Adrenal gland (tissue), 12 donors: Measurements from ENCODE around the gene CAMTA2. TPM values are rescaled to one million over a fixed set of nuclear protein-coding genes. Genes with fewer than 3 reads are reported as not detected.
"Not testable (repeated sequence)": the region's sequence is repeated elsewhere in the genome, so short reads cannot be mapped to it uniquely, and the experiment has no call there.

Experiments used
- DNase-seq, 7 donors: peaks; one replicate each; pipeline ENCODE4 v3.0.0-alpha.2; 2019 to 2020
- H3K27ac ChIP-seq, 5 donors: fragments of 200-600 bp; sonication (generic) in 4 of 5; 1 replicate in 3 of 5; 2 replicates in 2 of 5; pipeline versions ENCODE4 v1.5.1 to v1.8.0; 2016 to 2020; ENCODE audit warnings: mild to moderate bottlenecking in 1 of 5
- H3K27me3 ChIP-seq: fragments of 200-600 bp; 2 replicates; pipeline ENCODE4 v1.8.0; 2021
- H3K36me3 ChIP-seq, 2 donors: fragments of 200-600 bp; replicated peaks in 1 of 2; 1 replicate in 1 of 2; 2 replicates in 1 of 2; pipeline versions ENCODE4 v1.5.1 to v1.8.0; 2018 to 2022
- H3K4me1 ChIP-seq, 2 donors: fragments of 200-600 bp; replicated peaks in 1 of 2; 1 replicate in 1 of 2; 2 replicates in 1 of 2; pipeline versions ENCODE4 v1.5.1 to v1.8.0; 2018 to 2021
- H3K4me3 ChIP-seq, 4 donors: fragments of 200-600 bp; sonication (generic) in 3 of 4; one replicate each; pipeline ENCODE4 v1.5.1; 2016 to 2018
- H3K9me3 ChIP-seq, 3 donors: fragments of 200-600 bp; sonication (generic) in 1 of 3; replicated peaks in 1 of 3; 1 replicate in 2 of 3; 2 replicates in 1 of 3; pipeline versions ENCODE4 v1.5.1 to v1.8.0; 2016 to 2021
- CTCF ChIP-seq, 6 experiments: fragments of 450-650 bp in 4 of 6; fragments of 200-600 bp in 2 of 6; sonication (generic) in 1 of 6; IDR thresholded peaks; 1 replicate in 5 of 6; 2 replicates in 1 of 6; pipeline versions ENCODE4 v1.5.1 to v1.8.0; 2016 to 2021; ENCODE audit warnings: antibody characterized with exemption in 6 of 6, mild to moderate bottlenecking in 2 of 6, moderate library complexity in 1 of 6
- POLR2A ChIP-seq, 2 donors: fragments of 450-650 bp; IDR thresholded peaks; one replicate each; pipeline ENCODE4 v1.6.1; 2017; ENCODE audit warnings: antibody characterized with exemption in 2 of 2, mild to moderate bottlenecking in 2 of 2, moderate library complexity in 1 of 2
- WGBS, 4 donors: extraction: QIAGEN DNeasy Blood & Tissue Kit in 2 of 4; methylation state at CpG; one replicate each; pipeline versions ENCODE4 v1.1.5 to v1.1.7; 2013 to 2017; 5-methylcytosine and 5-hydroxymethylcytosine counted together
- intact Hi-C, 2 donors: fragments of 100-400 bp; cut with DNase I; formaldehyde crosslinking; loops; one replicate each; pipeline versions ENCODE4 v1.14.1 to v1.15.0; 2022 to 2023
- polyA plus RNA-seq, 3 donors: library from polyadenylated mRNA; stranded (reverse); fragments of 200-250 nt in 2 of 3; fragments of 350-450 nt in 1 of 3; fragmentation: Illumina TruSeq in 1 of 3; extraction: RNeasy Lipid Tissue Mini Kit (QIAGEN cat#74804) in 1 of 3; gene quantifications; one replicate each; pipeline ENCODE4 v1.2.3, GENCODE V29; 2013 to 2014
- total RNA-seq, 9 donors: library from RNA; depleted of rRNA in 4 of 9; stranded (reverse); fragments of >200 nt in 4 of 9; fragments of 120-200 nt in 1 of 9; fragmentation: NEBNext Ultra II Directional in 1 of 9; extraction: Animal tissue kit (Norgen Biotek cat#: 25700) in 1 of 9; gene quantifications; one replicate each; pipeline versions ENCODE4 v1.1.0 to v1.2.4, GENCODE V29; 2013 to 2023
- donor health status: healthy with polysubstance abuse.
- donor health status: Bipolar disorder and iron deficiency.
- donor health status: DM: yes; HTN: yes; CAD: no.
- donor health status: DM: no; HTN: no; CAD: no.
- donor health status: DM: no; HTN: no; CAD: no.
- donor health status: DM: yes; HTN: yes; CAD: no.

The CAMTA2 gene
- total and polyA plus RNA-seq, 12 donors: 6.9 to 190 (median 32.6) TPM

- H3K27ac ChIP-seq: no peak overlapping the region
Measured at GRCh38 chr17:4928881-4929280, 58.6 kb downstream of the CAMTA2 start.

GRCh38 chr17:4926577-4927335, 60.7 kb downstream of the CAMTA2 start:
- H3K27me3 ChIP-seq, intact Hi-C loops, DNase-seq, H3K4me1 ChIP-seq, H3K9me3 ChIP-seq, H3K36me3 ChIP-seq, H3K4me3 ChIP-seq, H3K27ac ChIP-seq: not testable (repeated sequence)
- 79 to 86% (median 82%) methylated on average over 15 to 24 of the region's 24 CpGs for WGBS, 4 donors

More at GRCh38 chr17:4928881-4929280, 58.6 kb downstream of the CAMTA2 start:
- WGBS, 4 donors: 91 to 96% (median 94%) methylated on average over 18 of the region's 18 CpGs
- no peaks in the 10 kb centered on the region for H3K27me3 ChIP-seq
- H3K4me3 ChIP-seq: no peak overlapping the region
- no peaks in the 10 kb centered on the region for H3K9me3 ChIP-seq
- peaks cover 0 to under 1% of the 10 kb centered on the region in 2 donors for H3K4me1 ChIP-seq
- no peaks in the 10 kb centered on the region for H3K36me3 ChIP-seq
- no peak for TF ChIP-seq POLR2A (IDR thresholded peaks at IDR 0.05)
- no peak for TF ChIP-seq CTCF (IDR thresholded peaks at IDR 0.05)
- intact Hi-C loops: no loop called here
- no peak for DNase-seq

GRCh38 chr17:4921320-4921719, 66.2 kb downstream of the CAMTA2 start:
- Histone ChIP-seq H3K27me3 (no peaks in the 10 kb centered on the region), H3K4me3 (no peak overlapping the region), H3K36me3 (no peaks in the 10 kb centered on the region), H3K27ac (no peak overlapping the region), H3K4me1 (no peaks in the 10 kb centered on the region), H3K9me3 (no peaks in the 10 kb centered on the region)
- no peak for DNase-seq
- intact Hi-C loops: no loop called here
- 78 to 90% (median 88%) methylated on average over 4 of the region's 4 CpGs for WGBS, 4 donors
- TF ChIP-seq CTCF (IDR thresholded peaks at IDR 0.05) (no peak), POLR2A (IDR thresholded peaks at IDR 0.05) (no peak)

GRCh38 chr17:4920351-4921048, 67.0 kb downstream of the CAMTA2 start:
- TF ChIP-seq CTCF (IDR thresholded peaks at IDR 0.05) (no peak), POLR2A (IDR thresholded peaks at IDR 0.05) (no peak)
- intact Hi-C loops: no loop called here
- no peaks in the 10 kb centered on the region for H3K27me3 ChIP-seq
- no peaks in the 10 kb centered on the region for H3K9me3 ChIP-seq
- H3K27ac ChIP-seq: no peak overlapping the region
- no peaks in the 10 kb centered on the region for H3K36me3 ChIP-seq
- H3K4me3 ChIP-seq: no peak overlapping the region
- 74 to 83% (median 79%) methylated on average over 10 of the region's 10 CpGs for WGBS, 4 donors
- H3K4me1 ChIP-seq: no peaks in the 10 kb centered on the region
- peak in 1 of 7 donors; percentile 35 for DNase-seq
